Hepatocyte (in vitro differentiated cells): Measurements from ENCODE around the gene FGF8. TPM values are rescaled to one million over a fixed set of nuclear protein-coding genes. Genes with fewer than 3 reads are reported as not detected.

Experiments used
- DNase-seq: peaks from one replicate; pipeline ENCODE4 v3.0.0-alpha.2; 2016; ENCODE audit warnings: low spot score
- H2AFZ ChIP-seq: fragments of 200-600 bp; sonication (generic); 2 replicates; pipeline ENCODE4 v1.6.0; 2016; ENCODE audit warnings: antibody characterized with exemption, mild to moderate bottlenecking
- H3K27ac ChIP-seq: fragments of 200-600 bp; sonication (generic); 2 replicates; pipeline ENCODE4 v1.5.1; 2016; ENCODE audit warnings: mild to moderate bottlenecking
- H3K27me3 ChIP-seq: fragments of 200-600 bp; sonication (generic); 2 replicates; pipeline ENCODE4 v1.6.1; 2016
- H3K36me3 ChIP-seq: fragments of 200-600 bp; sonication (generic); replicated peaks from 2 replicates; pipeline ENCODE4 v1.5.1; 2016; ENCODE audit warnings: low read depth; ENCODE audit not compliant: insufficient read depth
- H3K4me1 ChIP-seq: fragments of 200-600 bp; sonication (generic); 2 replicates; pipeline ENCODE4 v1.5.1; 2016; ENCODE audit warnings: mild to moderate bottlenecking, moderate library complexity; ENCODE audit not compliant: insufficient read depth
- H3K4me2 ChIP-seq: fragments of 200-600 bp; sonication (generic); 2 replicates; pipeline ENCODE4 v1.6.0; 2016
- H3K4me3 ChIP-seq: fragments of 200-600 bp; sonication (generic); 2 replicates; pipeline ENCODE4 v1.5.1; 2016; ENCODE audit warnings: mild to moderate bottlenecking
- H3K79me2 ChIP-seq: fragments of 200-600 bp; sonication (generic); 2 replicates; pipeline ENCODE4 v1.6.0; 2017; ENCODE audit warnings: mild to moderate bottlenecking
- H3K9me2 ChIP-seq: fragments of 200-600 bp; sonication (generic); replicated peaks from 2 replicates; pipeline ENCODE4 v1.6.0; 2017; ENCODE audit warnings: mild to moderate bottlenecking; ENCODE audit not compliant: insufficient read depth
- H3K9me3 ChIP-seq: fragments of 200-600 bp; sonication (generic); 2 replicates; pipeline ENCODE4 v1.5.1; 2016; ENCODE audit warnings: low read depth, mild to moderate bottlenecking
- H4K20me1 ChIP-seq: fragments of 200-600 bp; sonication (generic); 2 replicates; pipeline ENCODE4 v1.6.0; 2016; ENCODE audit warnings: mild to moderate bottlenecking; ENCODE audit not compliant: insufficient read depth, poor library complexity, severe bottlenecking
- CTCF ChIP-seq: fragments of 200-600 bp; sonication (generic); IDR thresholded peaks from 2 replicates; pipeline ENCODE4 v1.5.1; 2016; ENCODE audit warnings: antibody characterized with exemption, mild to moderate bottlenecking; ENCODE audit not compliant: poor library complexity
- EZH2 ChIP-seq: fragments of 200-600 bp; sonication (generic); IDR thresholded peaks from 2 replicates; pipeline ENCODE4 v1.6.1; 2016; ENCODE audit warnings: antibody characterized with exemption, mild to moderate bottlenecking, borderline replicate concordance
- EZH2phosphoT487 ChIP-seq: fragments of 200-600 bp; sonication (generic); IDR thresholded peaks from one replicate; pipeline ENCODE4 v1.6.1; 2018; ENCODE audit warnings: antibody characterized with exemption, mild to moderate bottlenecking, low read depth, moderate library complexity; ENCODE audit not compliant: unreplicated experiment, severe bottlenecking
- WGBS: methylation state at CpG from one replicate; pipeline ENCODE4 v1.1.6; 2016; ENCODE audit warnings: low lambda C conversion rate; ENCODE audit errors: missing lambda C conversion rate; 5-methylcytosine and 5-hydroxymethylcytosine counted together
- polyA plus RNA-seq: library from polyadenylated mRNA; unstranded; fragments of >200 nt; fragmentation: Nextera tagmentation; extraction: Ambion mirVana; gene quantifications from 2 replicates; pipeline ENCODE4 v1.2.1, GENCODE V29; 2016
- total RNA-seq: library from RNA; depleted of rRNA; stranded (reverse); fragments of >200 nt; gene quantifications from 2 replicates; pipeline ENCODE4 v1.2.3, GENCODE V29; 2014

The FGF8 gene
- total and polyA plus RNA-seq, 2 experiments from 2014 or later, result not detected

DNA sequence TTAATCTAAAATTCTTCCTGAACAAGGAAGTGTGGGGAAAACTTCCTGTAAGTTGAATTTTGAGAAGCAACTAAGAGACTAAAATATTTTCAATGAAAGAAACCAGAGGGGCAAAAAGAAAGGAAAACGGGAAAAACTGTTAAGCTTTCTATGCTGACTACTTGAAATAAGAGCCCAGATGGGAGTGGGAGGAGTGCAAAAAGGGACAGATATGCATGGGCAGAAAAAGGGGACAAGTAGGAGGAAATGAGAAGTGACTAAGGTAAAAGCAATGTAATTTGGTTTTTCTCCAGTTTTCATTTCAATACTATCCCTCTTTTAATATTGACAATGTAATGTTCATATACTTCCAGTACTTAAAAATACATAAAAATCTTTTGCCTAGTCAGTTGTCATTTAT is 31.2 kb upstream of the FGF8 start:
- no peak for DNase-seq
- H3K36me3 ChIP-seq, result no peaks in the 10 kb centered on the region
- H3K27me3 ChIP-seq, result no peaks in the 10 kb centered on the region
- H3K79me2 ChIP-seq, result peaks cover 82% of the 10 kb centered on the region
- H3K9me3 ChIP-seq, result no peaks in the 10 kb centered on the region
- TF ChIP-seq CTCF (no peak), EZH2phosphoT487 (no peak), EZH2 (no peak)
- H2AFZ ChIP-seq, result no peak overlapping the region
- no peaks in the 10 kb centered on the region for H3K9me2 ChIP-seq
- H3K4me2 ChIP-seq, result no peak overlapping the region
- WGBS, result 94% methylated on average over 1 of the region's 1 CpG
- H3K27ac ChIP-seq, result no peak overlapping the region
- no peaks in the 10 kb centered on the region for H3K4me1 ChIP-seq
- peaks cover 58% of the 10 kb centered on the region for H4K20me1 ChIP-seq
- no peak overlapping the region for H3K4me3 ChIP-seq

DNA sequence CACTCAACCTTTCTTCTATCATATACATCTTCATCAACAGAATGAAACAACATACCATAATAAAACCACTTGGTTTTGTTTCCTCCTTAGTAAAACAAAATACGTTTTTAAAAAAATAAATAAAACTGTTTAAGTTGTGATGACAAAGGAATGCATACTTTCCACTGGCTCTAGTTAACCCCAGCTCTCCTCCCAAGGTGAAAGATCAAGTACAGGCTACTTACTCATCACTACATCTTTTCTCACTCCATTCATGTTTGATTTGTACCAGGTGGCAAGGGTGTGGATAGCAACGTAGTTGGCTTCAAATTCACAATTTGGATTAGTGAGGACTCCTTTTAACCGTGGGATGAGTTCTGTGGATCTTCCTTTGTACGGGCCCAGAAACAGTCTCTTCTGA is 27.6 kb upstream of the FGF8 start:
- Histone ChIP-seq H3K27me3 (no peaks in the 10 kb centered on the region), H3K9me3 (no peaks in the 10 kb centered on the region), H3K4me1 (no peaks in the 10 kb centered on the region), H3K4me2 (no peak overlapping the region), H3K79me2 (peaks cover 79% of the 10 kb centered on the region), H2AFZ (no peak overlapping the region), H3K9me2 (no peaks in the 10 kb centered on the region), H3K27ac (no peak overlapping the region), H3K36me3 (no peaks in the 10 kb centered on the region), H4K20me1 (peaks cover 51% of the 10 kb centered on the region), H3K4me3 (no peak overlapping the region)
- DNase-seq, result no peak
- TF ChIP-seq EZH2phosphoT487 (no peak), EZH2 (no peak), CTCF (no peak)
- WGBS, result 87% methylated on average over 4 of the region's 4 CpGs

DNA sequence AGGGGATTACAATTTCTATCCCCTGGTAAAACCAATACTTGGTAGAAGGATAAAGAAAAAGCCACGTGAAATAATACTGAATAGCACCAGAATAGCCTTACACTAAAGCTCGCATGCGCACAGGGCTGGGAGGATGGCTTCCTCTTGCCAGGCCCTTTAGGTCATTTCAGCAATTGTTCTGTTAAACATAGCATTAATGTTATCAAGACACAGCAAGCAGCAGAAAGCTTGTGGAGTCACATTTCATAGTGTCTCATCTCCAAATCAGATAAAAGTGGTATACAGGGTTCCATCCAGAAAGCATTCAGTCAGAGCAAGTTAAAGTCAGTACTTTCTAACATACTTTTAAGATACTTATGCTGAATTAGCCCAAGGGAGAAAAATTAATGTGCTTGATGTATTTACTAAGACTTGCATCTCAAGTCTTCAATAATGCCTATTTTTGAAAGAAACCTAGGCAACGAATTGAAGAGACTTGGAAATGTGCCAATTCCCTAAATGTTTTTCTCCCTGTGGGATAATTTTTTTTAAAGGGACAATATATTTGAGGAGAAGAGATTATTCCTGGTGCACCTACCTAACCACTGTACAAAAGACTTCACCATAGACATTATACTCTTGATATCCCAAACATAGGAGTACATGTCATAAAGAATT is 21.6 kb upstream of the FGF8 start:
- no peaks in the 10 kb centered on the region for H3K36me3 ChIP-seq
- WGBS, result 84% methylated on average over 4 of the region's 4 CpGs
- no peak for TF ChIP-seq CTCF
- TF ChIP-seq EZH2, result no peak
- no peak for TF ChIP-seq EZH2phosphoT487
- DNase-seq, result no peak
- H3K9me2 ChIP-seq, result no peaks in the 10 kb centered on the region
- no peak overlapping the region for H3K27ac ChIP-seq
- no peak overlapping the region for H2AFZ ChIP-seq
- H3K79me2 ChIP-seq, result peaks cover 55% of the 10 kb centered on the region
- H3K4me3 ChIP-seq, result no peak overlapping the region
- peaks cover 67% of the 10 kb centered on the region for H4K20me1 ChIP-seq
- no peaks in the 10 kb centered on the region for H3K4me1 ChIP-seq
- H3K27me3 ChIP-seq, result no peaks in the 10 kb centered on the region
- H3K4me2 ChIP-seq, result no peak overlapping the region
- H3K9me3 ChIP-seq, result no peaks in the 10 kb centered on the region

GRCh38 chr10:101793526-101793925 is 17.6 kb upstream of the FGF8 start:
- TF ChIP-seq EZH2phosphoT487, result no peak
- TF ChIP-seq EZH2, result no peak
- no peak for TF ChIP-seq CTCF
- Histone ChIP-seq H3K36me3 (no peaks in the 10 kb centered on the region), H3K4me1 (no peaks in the 10 kb centered on the region), H3K4me2 (no peak overlapping the region), H3K9me2 (no peaks in the 10 kb centered on the region), H3K79me2 (peaks cover 20% of the 10 kb centered on the region), H4K20me1 (peaks cover 37% of the 10 kb centered on the region), H2AFZ (no peak overlapping the region), H3K27ac (no peak overlapping the region), H3K27me3 (no peaks in the 10 kb centered on the region), H3K9me3 (no peaks in the 10 kb centered on the region), H3K4me3 (no peak overlapping the region)
- 98% methylated on average over 12 of the region's 12 CpGs for WGBS
- DNase-seq, result no peak
